Thyroid gland (tissue), 4 donors: Measurements from ENCODE around the gene CDKN1B.

Source experiments
- POLR2A ChIP-seq, 2 donors: fragments of 450-650 bp; IDR thresholded peaks; one replicate each; pipeline ENCODE4 v1.6.1; 2017; ENCODE audit warnings: antibody characterized with exemption in 2 of 2, mild to moderate bottlenecking in 2 of 2, moderate library complexity in 1 of 2
- TF ChIP-seq, protein P1 (sequence below), 6 experiments: fragments of 200-600 bp in 3 of 6; fragments of 450-650 bp in 3 of 6; sonication (generic) in 3 of 6; IDR thresholded peaks; one replicate each; pipeline ENCODE4 v1.5.1; 2016 to 2019; ENCODE audit warnings: antibody characterized with exemption in 6 of 6, mild to moderate bottlenecking in 2 of 6, inconsistent platforms in 1 of 6, moderate library complexity in 1 of 6

GRCh38 chr12:12682284-12682683 is 34.9 kb upstream of the CDKN1B start:
- TF ChIP-seq, protein P1, sequence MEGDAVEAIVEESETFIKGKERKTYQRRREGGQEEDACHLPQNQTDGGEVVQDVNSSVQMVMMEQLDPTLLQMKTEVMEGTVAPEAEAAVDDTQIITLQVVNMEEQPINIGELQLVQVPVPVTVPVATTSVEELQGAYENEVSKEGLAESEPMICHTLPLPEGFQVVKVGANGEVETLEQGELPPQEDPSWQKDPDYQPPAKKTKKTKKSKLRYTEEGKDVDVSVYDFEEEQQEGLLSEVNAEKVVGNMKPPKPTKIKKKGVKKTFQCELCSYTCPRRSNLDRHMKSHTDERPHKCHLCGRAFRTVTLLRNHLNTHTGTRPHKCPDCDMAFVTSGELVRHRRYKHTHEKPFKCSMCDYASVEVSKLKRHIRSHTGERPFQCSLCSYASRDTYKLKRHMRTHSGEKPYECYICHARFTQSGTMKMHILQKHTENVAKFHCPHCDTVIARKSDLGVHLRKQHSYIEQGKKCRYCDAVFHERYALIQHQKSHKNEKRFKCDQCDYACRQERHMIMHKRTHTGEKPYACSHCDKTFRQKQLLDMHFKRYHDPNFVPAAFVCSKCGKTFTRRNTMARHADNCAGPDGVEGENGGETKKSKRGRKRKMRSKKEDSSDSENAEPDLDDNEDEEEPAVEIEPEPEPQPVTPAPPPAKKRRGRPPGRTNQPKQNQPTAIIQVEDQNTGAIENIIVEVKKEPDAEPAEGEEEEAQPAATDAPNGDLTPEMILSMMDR (IDR thresholded peaks at IDR 0.05): no peak
- no peak for TF ChIP-seq POLR2A (IDR thresholded peaks at IDR 0.05)
